GM08714 (cell line): ENCODE data around the gene MB21D2.
"Not testable (repeated sequence)": the region's sequence is repeated elsewhere in the genome, so short reads cannot be mapped to it uniquely, and the experiment has no call there.

Experiments used
- H3K4me3 ChIP-seq: fragments of 200-500 bp; sonication (Bioruptor generic); 2 replicates; pipeline ENCODE4 v1.5.1; 2014; ENCODE audit warnings: mild to moderate bottlenecking, low read length, inconsistent platforms
- ZNF274 ChIP-seq: IDR thresholded peaks from 2 replicates; pipeline ENCODE4 v1.6.1; 2012; ENCODE audit warnings: mild to moderate bottlenecking, low read depth, low read length

MB21D2 gene

DNA sequence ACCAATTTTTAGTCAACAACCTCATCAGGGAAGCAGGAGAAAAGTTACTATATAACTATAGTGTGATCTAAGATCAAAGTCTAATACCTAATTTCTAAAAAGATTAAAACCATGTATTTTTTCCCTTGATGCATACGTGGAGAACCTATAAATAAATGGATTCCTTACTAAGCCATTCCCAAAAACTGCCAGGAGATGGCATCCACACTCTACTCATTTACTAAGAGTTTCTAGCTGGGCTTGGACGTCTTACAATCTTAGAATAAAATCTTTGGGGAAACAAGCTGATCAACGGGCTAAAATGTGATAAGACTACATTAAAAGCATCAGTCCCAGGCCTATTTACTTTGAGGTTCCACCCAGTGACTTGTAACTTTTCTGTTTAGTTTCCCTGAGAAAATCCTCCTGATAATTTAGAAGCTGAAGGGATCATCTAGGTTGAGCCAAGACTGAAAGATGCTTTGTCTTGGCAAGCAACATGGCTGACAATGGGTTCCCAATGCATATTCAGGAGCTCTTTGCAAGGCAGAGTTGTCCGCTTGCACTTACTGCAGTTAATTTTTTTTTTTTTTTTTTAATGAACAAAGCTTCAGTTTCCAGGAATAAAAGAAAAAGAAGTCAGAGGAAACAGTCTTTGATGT, 104.8 kb downstream of the MB21D2 start:
- no peak overlapping the region for H3K4me3 ChIP-seq
- no peak for TF ChIP-seq ZNF274

- TF ChIP-seq ZNF274, result no peak
- H3K4me3 ChIP-seq, result no peak overlapping the region
These were observed 111.9 kb downstream of the MB21D2 start for GRCh38 chr3:192805711-192806110.

DNA sequence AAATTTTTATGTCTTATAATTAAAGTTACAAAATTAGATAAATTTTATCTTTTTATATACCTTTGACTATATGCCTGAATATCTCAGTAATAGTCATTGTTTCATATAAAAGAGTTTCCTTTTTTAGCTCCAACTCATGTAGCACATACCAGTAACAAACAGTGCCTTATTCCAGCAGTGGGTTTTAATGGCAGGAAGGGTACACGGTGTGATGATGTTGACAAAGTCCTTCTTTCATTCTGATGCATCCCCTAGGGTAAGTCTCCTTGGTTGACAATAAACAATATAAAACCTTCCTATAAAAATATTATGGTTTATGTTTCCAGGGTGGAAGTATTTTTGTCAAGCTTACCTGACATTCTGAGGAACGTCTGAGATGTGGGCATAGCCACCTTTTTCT, 113.2 kb downstream of the MB21D2 start:
- no peak for TF ChIP-seq ZNF274
- no peak overlapping the region for H3K4me3 ChIP-seq

DNA sequence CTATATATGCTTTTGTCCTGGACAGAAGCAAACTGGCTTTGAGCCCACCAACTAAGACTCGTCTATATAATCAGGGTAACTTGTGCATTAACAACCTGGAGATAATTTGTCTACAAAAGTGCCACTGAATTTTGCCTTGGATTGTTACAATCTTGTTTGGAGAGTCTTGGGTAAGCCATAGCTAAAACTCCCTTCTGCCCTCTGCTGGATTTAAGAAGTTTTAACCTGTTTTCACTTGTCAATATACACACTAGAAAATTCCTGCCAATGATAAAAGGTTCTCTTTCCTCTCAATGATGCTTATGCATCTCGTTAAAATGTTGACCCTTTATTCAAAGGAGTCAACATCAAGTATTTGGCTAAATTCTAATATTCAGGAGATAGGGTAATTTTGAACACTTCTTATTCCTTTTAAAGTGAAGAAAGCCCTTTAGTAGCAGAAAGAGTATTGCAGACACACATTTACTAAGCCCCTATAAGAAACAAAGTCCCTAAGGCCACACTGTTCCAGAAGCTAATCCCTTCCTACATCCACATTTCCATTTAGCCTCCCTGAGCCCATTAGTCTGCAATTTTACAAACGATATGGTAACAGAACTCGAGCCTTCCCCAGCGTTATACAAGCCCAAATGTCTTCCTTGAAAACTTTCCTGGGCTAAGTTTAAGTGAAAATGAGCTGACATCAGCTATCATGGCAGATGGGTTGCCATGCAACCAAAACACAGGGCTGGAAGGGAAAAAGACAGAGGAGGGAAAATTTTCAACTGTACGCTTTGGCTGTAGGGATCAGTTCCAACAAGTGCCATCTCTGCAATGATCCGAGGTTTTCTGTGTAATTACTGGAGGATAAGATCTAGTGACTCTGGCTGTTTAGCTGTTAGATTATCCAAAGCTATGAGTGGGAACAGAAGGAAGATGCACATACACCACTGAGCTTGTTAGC, 114.4 kb downstream of the MB21D2 start:
- no peak for TF ChIP-seq ZNF274
- no peak overlapping the region for H3K4me3 ChIP-seq

- H3K4me3 ChIP-seq, result no peak overlapping the region
- TF ChIP-seq ZNF274, result no peak
These were observed 115.7 kb downstream of the MB21D2 start for GRCh38 chr3:192801985-192802384.

DNA sequence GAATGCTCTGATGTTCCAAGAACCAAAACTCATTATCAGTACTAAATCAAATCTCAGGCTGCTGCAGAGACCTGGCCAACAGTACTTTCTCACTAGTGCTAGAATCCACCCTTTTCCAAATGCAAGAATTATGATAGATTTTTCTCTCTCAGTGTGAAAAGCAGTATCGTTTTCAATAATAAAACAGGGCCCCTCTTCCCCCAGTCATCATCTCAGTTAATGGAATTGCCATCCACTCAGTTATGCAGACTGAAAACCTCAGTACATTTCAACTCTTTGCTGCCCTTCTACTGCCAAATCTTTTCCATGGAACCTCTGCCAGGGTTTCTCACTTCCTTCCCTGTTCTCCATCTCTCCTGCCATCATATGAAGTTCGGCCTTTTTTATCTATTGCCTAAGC, 117.9 kb downstream of the MB21D2 start:
- no peak for TF ChIP-seq ZNF274
- no peak overlapping the region for H3K4me3 ChIP-seq

GRCh38 chr3:192795021-192795420, 122.6 kb downstream of the MB21D2 start:
- no peak overlapping the region for H3K4me3 ChIP-seq
- no peak for TF ChIP-seq ZNF274

DNA sequence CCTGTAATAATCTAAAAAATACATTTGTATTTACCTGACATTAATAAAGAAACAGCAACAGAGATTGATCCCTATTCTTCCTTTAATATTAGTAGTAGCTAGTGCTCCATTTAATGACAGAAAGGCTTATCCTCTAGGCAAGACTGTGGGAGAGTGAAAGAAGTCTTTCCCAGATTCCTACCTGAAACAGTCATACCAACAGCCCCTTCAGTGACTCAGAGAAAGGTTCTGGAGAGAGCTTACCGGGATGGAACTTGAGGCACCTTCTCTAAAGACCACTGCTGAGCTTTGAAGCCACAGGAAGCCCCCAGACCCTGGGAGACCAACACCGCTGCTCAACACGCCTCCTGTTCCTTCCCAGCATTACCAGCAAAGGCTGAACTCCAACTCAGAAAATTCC, 123.4 kb downstream of the MB21D2 start:
- no peak overlapping the region for H3K4me3 ChIP-seq
- no peak for TF ChIP-seq ZNF274

DNA sequence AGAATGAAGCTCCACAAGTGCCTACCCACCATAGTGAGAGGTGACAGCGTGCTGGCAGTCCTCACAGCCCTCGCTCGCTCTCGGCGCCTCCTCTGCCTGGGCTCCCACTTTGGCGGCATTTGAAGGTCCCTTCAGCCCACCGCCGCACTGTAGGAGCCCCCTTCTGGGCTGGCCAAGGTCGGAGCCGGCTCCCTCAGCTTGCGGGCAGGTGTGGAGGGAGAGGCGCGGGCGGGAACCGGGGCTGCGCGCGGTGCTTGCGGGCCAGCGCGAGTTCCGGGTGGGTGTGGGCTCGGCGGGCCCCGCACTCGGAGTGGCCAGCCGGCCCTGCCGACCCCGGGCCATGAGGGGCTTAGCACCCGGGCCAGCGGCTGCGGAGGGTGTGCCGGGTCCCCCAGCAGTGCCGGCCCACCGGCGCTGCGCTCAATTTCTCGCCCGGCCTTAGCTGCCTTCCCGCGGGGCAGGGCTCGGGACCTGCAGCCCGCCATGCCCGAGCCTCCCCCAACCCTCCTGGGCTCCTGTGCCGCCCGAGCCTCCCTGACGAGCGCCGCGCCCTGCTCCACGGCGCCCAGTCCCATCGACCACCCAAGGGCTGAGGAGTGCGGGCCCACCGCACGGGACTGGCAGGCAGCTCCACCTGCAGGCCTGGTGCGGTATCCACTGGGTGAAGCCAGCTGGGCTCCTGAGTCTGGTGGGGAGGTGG, 128.7 kb downstream of the MB21D2 start:
- not testable (repeated sequence) for H3K4me3 ChIP-seq

DNA sequence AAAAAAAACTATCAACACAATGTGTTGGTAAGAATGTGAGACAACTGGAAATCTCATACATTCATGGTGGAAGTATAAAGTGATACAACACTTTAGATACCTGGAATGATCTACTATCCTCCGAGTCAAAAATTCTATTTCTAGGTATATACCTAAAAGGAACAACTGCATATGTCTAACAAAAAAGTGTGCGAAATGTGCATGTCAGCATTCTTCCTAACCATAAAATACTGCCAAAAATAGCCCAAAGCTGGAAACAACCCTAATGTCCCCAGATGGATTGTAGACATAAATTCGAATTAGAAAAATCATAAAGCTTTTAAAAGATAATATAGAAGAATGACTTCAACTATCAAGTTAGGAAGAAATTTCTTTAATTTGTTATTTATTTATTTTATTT, 139.1 kb downstream of the MB21D2 start:
- H3K4me3 ChIP-seq, result no peak overlapping the region
- no peak for TF ChIP-seq ZNF274

- not testable (repeated sequence) for H3K4me3 ChIP-seq
These were observed 143.3 kb downstream of the MB21D2 start for GRCh38 chr3:192774341-192774740.

GRCh38 chr3:192772240-192772894, 145.3 kb downstream of the MB21D2 start:
- TF ChIP-seq ZNF274, result no peak
- no peak overlapping the region for H3K4me3 ChIP-seq

- TF ChIP-seq ZNF274, result no peak
- no peak overlapping the region for H3K4me3 ChIP-seq
These were observed 159.0 kb downstream of the MB21D2 start for GRCh38 chr3:192758654-192759053.

GRCh38 chr3:192751148-192751547, 166.5 kb downstream of the MB21D2 start:
- no peak overlapping the region for H3K4me3 ChIP-seq
- TF ChIP-seq ZNF274, result no peak
